Measurements from ENCODE around the gene LTB4R.
A peak's percentile ranks its signal among the peaks of the same experiment; 100 is the strongest.
"Not testable (repeated sequence)": the region's sequence is repeated elsewhere in the genome, so short reads cannot be mapped to it uniquely, and the experiment has no call there.

The LTB4R gene

DNA sequence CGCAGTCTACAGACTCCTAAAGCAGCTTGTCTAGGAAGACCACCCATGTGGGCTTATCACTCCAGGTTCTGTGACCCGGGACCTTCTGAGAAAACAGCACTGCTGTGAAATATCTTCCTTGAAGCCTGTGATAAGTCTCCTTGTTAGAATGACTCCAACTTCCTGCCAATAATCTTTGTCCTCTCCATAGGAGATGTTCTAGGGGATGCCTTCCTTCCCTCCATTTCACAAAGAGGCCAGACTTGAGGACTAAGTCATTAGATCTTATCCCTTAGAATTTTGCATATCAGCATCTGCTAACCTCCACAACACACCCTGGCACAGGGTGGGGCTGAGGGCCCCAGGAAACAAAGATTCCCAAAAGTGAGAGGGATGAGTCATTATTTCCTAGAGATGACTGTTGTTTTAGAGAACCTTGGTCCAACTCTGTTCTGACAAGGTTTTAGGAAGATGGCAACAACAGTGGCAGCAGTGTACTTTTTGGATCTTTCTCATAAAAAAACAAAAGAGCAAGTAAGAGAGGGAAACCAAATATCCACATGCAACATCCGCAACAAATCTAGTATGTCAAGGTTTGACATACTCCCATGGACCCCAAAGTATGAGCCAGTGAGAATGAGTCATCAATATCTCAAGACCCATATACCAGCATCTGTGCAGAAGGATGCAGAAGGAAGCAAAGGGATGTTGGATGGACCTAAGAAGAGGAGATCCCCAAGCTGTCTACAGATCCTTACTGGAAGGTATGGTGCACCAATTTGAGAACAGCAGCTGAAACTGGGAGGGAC, 6.0 kb downstream of the LTB4R start:
- no peak for DNase-seq (ENCODE audit: low read depth in 1 of 2, low spot score in 1 of 2)

DNA sequence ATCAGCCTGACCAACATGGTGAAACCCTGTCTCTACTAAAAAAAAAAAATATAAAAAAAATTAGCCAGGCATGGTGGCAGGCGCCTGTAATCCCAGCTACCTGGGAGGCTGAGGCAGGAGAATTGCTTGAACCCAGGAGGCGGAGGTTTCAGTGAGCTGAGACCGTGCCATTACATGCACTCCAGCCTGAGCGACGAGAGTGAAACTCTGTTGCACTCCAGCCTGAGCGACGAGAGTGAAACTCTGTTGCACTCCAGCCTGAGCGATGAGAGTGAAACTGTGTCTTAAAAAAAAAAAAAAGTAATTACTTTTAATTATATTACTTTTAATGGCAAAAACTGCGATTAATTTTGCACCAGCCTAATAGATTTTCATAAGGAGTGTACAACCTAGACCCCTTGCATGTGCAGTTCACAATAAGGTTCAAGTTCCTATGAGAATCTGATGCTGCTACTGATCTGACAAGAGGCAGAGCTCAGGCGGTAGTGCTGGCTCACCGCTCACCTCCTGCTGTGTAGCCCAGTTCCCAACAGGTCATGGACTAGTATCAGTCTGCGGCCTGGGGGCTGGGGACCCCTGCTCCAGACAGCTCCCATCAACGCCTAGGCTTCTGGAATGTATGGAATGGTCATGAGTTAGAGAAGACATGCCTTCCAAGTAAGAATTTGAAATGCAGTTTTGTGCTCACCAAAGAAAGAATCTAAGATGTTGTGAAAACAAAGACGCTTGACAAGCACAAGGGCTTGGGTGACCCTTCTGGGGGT, 10.1 kb downstream of the LTB4R start:
- no peak for DNase-seq (ENCODE audit: low read depth in 1 of 2, low spot score in 1 of 2)

DNA sequence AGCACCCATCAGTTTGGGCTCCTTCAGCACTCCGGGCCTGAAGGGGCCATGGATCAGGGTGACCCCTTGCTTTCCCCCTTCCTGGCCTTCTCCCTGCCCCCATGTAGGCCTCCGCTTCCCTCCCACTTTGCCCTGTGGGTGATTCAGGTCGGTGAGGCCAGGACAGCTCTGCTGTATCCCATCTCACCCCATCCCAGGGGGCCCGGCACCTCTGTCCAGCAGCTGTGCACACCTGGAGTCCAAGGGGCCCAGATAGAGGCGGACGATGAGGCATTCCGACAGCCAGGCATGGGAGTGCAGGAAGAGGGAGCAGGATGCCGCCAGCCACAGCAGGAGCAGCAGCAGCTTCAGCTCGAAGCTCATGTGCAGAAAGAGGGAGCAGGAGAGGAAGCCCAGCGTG, 11.4 kb downstream of the LTB4R start:
- no peak for DNase-seq (ENCODE audit: low read depth in 1 of 2, low spot score in 1 of 2)

DNA sequence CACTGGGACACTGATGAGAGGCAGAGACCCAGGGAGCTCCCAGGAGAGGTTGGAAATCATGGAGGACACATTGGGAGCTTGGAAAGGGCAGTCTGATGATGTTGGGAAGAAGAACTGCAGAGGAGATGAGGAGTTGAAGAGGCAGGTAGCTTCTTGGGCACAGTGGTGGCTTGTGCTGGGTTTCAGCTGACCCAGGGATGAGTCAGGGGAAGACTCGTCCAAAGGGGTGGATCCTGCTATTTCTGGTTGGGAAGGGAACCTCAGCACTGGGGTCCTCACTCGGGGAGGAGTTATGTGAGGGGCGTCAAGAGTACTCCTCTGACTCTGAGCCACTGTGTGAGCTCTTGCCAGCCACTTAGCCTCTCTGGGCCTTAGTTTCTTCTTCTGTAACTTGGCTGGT, 12.0 kb downstream of the LTB4R start:
- no peak for DNase-seq (ENCODE audit: low read depth in 1 of 2, low spot score in 1 of 2)

DNA sequence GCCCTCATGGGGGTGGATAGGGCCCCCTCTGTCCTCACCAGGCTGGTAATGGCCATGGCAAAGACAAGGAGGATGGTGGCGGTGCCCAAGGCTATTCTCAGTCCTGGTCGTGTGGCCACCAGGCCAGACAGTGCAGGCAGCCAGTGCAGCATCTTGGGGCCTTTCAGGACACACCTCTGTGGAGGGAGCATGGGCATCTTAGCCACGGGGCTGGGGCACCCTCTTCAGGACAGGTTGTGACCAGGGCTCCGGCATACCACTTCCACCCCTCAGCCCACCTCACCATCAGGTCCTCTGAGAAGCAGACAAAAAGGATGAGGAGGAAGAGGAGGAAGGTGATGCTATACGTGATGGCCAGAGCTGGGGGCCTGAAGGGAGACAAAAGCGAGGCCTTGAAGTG, 12.7 kb downstream of the LTB4R start:
- DNase-seq (ENCODE audit: low read depth in 1 of 2, low spot score in 1 of 2): no peak

DNA sequence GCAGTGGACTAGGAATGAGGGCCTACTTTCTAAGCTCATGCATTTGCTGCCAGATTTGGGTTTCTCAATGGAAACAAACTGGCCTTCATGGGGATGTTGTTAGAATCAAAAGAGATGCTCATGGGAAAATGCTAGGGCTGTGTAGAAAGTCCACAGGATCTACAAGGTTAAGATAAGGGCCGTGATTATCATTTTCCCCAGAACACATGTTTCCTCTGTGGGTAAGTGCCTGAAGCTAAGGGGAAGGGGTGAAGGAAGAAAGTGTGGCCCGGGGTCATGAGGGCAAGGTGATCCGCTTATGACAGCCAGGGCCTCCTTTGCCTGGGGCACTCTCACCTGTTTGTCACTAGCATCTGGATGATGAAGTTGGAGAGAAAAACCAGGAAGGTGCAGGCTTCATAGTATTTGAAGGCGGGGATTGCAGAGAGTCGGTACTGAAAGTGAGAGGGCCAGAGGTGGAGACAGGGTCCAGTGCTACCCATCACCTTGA, 13.8 kb downstream of the LTB4R start:
- no peak for DNase-seq (ENCODE audit: low read depth in 1 of 2, low spot score in 1 of 2)

DNA sequence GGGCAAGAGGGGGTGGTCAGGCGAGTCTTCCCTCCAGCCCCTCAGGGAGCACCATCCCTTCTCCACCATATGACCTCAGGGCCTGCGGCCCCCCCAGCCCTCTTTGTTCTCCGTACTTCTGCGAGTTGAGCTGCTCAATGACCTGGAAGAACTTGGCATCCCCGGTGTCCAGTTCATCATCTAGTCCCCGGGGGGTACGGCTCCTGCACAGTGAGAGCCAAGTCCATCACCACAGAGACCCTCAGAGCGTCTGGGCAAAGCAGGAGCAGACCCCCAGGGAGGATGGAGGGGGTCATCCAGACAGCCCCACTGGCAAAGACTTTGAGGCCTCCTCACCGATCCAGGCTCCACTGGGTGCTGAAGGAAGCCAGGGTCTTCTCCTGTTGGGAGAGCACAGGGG, 14.7 kb downstream of the LTB4R start:
- DNase-seq (ENCODE audit: low read depth in 1 of 2, low spot score in 1 of 2): no peak

DNA sequence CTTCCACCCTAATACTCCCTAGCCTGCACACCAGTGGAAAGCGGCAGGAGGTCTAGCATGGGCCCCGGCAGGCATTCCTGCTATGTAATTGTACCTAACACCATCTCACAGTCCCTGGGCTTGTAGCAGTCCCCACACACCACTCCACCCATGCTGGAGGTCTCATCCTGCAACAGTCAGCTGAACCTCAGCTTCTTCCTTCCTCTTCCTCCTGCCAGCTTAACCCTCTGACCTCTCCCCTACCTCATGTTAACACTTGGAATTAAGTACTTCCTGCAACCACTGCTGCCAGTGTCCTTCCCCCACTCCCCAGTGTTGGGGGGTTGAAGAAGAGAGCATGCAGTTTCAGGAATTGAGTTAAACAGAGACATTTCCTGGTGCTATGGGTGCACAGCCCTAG, 16.0 kb downstream of the LTB4R start:
- DNase-seq (ENCODE audit: low read depth in 1 of 2, low spot score in 1 of 2): no peak

DNA sequence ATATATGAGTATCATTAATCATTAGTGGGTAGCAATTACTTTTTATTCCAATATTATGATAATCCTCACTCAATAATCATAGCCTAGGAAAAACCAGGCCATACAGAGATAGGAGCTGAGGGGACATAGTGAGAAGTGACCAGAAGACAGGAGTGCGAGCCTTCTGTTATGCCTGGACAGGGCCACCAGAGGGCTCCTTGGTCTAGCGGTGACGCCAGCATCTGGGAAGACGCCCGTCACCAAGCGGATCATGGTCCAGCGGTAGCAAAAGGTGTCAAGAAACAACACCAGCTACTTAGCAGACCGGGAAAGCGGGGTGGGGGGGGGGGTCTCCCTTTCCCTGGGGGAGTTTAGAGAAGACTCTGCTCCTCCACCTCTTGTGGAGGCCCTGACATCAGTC, 16.6 kb downstream of the LTB4R start:
- not testable (repeated sequence) for DNase-seq (ENCODE audit: low read depth in 1 of 2, low spot score in 1 of 2)

DNA sequence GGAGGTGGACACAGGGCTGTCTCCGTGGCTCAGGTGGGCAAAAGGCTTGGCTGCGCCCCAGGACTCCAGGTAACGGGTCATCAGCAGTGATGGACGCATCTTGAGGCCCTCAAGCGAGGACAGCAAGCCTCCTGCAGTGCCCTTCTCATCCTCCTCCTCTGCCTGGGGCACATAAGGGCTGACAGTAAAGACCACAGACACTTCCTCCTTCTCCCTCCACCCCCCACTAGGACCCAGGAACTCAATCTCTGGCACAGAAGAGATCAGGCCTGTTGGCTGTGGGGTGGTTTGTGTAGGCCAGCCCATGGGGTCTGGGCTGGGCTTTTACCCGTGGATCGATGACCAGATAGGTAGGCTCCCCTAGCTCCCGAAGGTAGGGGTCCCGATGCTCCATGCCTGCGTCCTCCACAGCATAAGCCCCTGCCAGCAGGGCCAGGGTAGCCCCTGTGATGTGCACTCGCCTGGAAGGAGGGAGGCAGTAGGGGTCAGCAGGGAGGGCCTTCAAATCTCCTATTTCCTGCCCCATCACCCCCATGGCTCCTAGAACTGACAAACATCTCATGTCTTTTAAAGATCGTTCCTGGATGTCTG, 17.9 kb downstream of the LTB4R start:
- DNase-seq (ENCODE audit: low read depth in 1 of 2, low spot score in 1 of 2): no peak

DNA sequence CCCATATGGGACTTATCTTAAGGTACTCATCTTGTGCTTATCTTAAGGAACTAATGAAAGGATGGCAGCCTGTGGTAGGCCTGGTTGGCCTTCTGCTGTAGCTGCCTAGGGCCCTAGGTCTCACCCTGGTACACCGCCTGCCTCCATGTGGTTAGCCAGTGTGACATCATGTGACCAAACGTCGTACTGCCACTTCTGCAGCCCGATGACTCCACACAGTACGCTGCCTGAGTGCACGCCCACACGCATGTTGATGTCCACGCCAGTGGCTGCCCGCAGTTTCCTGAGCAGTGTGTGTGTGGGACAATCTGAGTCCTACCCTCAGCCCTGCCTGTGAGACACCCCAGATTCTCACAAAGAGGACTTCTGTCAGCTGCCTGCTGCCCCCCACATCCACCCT, 18.4 kb downstream of the LTB4R start:
- peak in 1 of 2 donors; percentile 23 for DNase-seq (ENCODE audit: low read depth in 1 of 2, low spot score in 1 of 2)

DNA sequence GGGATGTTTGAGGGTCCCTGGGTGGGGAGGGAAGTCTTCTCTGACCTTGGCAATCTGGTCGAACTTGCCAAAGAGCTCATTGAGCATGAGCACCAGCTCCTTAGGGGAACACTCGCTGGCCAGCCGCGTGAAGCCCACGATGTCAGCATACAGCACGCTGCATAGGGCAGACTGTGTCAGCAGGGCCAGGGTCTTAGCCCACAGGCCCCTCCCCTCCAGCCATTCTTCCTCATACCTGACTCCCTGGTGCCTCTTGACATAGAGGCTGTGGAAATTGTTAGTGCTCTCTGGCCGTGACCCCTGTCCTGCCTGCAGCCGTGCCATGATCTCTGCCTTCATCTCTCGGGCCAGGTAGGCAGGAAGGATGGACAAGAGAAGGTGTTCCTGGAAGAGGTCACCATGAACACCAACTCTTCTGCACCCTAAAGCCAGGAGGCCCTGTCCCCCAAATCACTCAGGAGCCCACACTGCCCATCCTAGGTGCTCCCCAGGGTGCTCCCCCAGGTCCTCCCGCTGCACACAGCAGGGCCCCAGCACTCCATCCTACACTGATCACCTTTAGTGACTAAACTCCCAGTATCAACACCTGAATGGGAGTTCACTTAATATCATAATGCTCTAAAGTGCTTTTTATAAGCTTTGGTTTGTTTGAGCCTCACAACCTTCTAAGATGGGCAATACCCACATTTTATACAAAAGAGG, 19.8 kb downstream of the LTB4R start:
- DNase-seq (ENCODE audit: low read depth in 1 of 2, low spot score in 1 of 2): no peak

DNA sequence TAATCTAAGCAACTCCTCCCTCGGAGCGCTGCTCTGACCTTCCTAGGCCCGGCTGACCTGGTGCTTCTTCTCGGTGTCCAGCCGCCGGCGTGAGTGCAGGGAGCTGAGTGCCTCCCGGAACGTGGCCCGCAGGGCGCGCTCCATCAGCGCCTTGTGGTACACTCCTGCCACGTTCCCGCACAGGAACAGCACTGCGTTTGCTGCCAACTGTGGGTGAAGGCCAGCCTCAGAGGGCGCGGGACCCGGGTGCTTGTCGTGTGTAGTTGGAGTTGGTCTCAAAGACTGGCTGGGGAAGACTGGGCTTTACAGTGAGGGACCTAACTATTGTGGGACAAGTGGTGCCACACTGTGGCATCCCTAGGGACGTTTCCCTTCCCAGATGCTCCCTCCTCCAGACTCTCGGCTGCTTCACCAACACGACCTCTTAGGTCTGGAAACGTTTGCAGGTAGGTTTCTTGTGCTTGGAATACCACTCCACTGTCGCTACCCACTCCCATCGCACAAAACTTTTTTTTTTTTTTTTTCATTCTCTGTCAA, 20.5 kb downstream of the LTB4R start:
- DNase-seq (ENCODE audit: low read depth in 1 of 2, low spot score in 1 of 2): no peak

DNA sequence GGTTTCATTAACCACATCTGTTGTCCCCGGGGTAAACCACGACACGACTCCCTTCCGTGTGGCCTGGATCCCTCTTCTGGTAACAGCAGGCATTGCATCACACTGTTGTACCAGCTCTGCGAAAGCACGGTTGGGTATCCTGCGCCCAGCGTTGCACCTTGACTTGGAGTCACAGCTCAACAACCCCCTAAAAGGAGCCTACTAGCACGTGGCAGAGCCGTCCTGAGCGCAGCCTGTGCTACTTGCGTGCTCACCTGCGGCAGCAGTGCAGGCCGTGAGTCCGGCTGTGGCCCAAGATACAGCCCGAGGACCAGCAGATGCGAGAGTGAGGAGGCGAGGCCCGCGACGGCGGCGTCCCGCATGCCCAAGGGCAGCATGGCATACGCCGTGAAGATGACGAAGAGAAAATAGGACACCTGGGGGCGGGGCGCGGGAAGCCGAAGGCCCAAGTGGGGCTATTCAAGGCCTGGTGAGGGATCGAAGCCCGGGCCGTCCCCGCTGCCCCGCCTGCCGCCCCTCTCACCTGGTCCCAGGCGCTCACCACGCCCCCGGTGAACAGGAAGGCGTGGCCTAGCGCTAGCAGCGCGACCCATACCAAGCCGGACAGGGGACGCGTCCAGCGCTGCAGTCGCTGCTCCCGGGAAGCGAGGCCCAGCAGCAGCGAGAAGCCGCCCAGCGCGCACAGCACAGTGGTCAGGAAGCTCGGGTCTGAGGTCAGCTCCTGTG, 21.1 kb downstream of the LTB4R start:
- peak; percentile 64 to 71 for DNase-seq (ENCODE audit: low read depth in 1 of 2, low spot score in 1 of 2)

DNA sequence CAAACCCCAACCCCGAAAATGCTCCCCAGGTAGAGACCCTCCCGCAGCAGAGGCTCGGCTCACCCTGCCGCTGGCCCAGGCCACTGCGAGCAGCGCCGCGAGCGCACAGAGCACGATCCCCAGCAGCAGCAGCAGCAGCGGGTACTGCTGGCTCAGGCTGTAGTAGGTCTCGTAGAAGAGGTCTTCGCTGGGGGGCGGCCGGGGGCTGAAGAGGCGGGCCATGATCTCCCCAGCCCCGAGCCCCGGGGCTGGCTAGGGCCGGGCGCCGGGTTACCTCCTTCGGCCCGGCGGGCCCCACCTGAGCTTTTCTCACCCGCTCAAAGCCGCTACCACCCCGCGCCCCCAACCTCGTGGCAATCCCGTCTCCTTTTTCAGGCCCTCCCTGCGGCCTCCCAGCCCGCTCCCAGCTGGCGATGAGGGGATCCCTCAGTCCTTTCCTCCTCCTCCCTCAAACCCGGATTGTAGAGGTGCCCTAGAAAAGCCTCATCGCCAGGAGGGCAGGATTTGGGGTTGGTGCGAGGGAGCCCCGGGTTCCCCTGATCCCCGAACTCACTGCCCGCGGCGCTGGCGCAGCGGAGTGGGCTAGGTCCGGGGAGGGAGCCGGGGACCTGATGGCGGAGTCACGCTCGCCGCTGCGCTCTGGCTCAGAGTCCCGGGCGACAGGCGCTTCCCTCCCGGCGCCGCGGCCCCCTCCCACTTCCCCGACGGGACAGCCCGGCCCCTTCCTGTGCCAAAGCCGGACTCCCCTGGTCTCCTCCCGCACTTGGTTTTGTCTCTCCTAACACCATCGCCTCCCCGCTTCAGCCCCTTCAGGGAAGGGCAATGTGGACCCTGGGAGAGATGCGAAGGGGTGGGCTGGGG, 23.4 kb downstream of the LTB4R start, which contains the start of gene ADCY4:
ADCY4 (minus strand) TSS at position 641 of the 861 bp plus-strand sequence; CDS start at position 222, 419 bp downstream.
- DNase-seq (ENCODE audit: low read depth in 1 of 2, low spot score in 1 of 2): no peak

DNA sequence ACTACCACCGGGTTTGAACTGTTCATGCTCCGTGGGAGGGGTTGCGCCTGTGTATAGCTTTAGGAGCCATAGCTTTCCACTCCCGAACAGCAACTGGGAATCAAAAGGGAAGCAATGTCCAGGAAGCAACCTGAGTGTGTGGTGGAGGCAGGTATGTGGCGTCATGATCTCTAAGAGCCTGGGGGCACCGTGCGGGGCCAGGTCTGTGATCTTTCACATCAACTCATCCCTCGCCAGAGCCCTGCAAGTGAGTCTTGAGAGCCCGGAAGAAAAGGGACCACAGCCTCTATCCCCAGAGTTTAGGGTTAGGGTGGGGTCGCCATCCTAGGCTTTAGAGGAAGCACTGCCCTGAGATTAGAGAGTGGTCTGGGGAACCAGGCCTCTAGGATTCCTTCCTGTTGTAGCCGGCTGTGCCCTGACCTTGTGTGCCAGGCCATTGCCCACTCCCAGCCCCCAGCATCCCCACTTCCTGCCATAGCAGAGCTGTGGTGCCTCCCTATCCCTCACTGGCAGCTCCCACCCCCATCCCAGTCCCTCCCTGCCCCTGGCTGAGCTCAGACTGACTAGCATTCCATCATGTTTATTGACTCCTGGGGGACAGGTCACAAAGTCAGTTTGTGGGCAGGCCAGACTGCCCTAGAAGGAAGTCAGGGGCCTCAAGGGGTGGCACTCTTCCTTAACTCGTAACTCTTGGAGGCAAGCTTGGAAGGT, 24.3 kb downstream of the LTB4R start:
- no peak for DNase-seq (ENCODE audit: low read depth in 1 of 2, low spot score in 1 of 2)

DNA sequence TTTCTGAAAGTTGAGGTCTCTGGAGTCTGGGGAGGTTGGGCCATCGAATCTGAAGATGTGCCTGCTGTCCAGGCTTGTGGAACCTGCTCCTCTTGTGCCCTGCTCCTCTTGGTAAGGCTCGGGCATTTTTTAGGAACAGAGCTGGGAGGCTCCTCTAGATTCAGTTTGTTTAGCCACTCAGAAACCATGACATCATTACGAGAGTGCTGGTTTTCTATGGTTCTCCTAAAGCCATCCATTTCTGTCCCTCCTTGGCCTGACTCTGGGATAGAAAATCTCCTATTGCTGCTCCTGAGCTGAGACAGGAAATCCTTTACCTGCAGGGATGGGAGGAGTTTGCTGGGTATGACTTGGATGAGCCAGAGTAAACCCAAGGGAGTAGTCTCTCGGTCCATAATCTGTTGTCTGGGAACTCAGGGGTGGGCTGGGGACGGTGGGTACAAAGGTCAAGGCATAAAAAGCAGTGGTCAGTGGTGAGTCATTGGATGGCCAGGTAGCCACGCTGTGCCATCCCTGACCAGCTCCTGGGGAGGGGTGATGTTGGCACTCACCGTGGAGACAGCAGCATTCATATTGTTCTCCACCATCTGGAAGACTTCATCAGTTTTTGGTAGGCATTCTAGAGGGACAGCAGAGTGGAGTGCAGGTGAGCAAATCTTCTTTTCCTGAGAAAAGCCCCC, 26.0 kb downstream of the LTB4R start:
- DNase-seq (ENCODE audit: low read depth in 1 of 2, low spot score in 1 of 2): no peak

DNA sequence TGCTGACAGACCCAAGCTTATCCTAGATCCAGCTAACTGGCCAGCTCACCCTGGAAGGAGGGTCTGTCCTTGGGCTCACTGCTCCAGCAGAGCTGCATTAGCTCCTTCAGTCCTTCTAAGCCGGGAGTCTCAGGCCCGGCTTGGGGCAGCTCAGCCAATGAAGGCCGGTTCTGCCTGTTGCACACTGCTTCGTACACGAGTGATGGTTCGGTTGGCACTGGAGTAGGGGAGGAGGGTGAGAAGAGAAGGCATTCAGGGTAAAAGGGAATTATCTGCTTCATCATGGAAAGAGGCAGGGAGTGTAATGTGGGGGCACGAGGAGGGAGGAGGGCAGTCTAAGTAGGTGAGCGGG, 26.5 kb downstream of the LTB4R start:
- DNase-seq (ENCODE audit: low read depth in 1 of 2, low spot score in 1 of 2): no peak

All from activated T-helper 1 cell treated with anti-CD3 and anti-CD28 coated beads, Interleukin-2, amount 50 U/mL, for 16 hours (primary cell).